Kidney (tissue), 14 donors: ENCODE measurements around the gene DENND5B. TPM values are rescaled to one million over a fixed set of nuclear protein-coding genes. Genes with fewer than 3 reads are reported as not detected.
A peak's percentile ranks its signal among the peaks of the same experiment; 100 is the strongest.

Source experiments
- DNase-seq, 5 donors: peaks; one replicate each; pipeline ENCODE4 v3.0.0-alpha.2; 2013 to 2020
- FAIRE-seq: peaks from 2 replicates; lab custom pipeline; 2012; peaks lifted over from hg19 to GRCh38; lab: Jason Lieb, UNC
- H3K27ac ChIP-seq, 2 donors: one replicate each; pipeline ENCODE4 v1.7.0; 2013; ENCODE audit warnings: low read depth in 2 of 2, low read length in 2 of 2, inconsistent platforms in 1 of 2
- H3K27me3 ChIP-seq: one replicate; pipeline ENCODE4 v1.7.1; 2013; ENCODE audit warnings: low read length, inconsistent platforms; ENCODE audit not compliant: control insufficient read depth, insufficient read depth
- H3K36me3 ChIP-seq, 3 donors: one replicate each; pipeline versions ENCODE4 v1.7.0 to v1.7.1; 2013; ENCODE audit warnings: low read length in 3 of 3, control low read depth in 1 of 3, inconsistent platforms in 1 of 3; ENCODE audit not compliant: insufficient read depth in 3 of 3, control insufficient read depth in 2 of 3
- H3K4me1 ChIP-seq, 3 donors: one replicate each; pipeline versions ENCODE4 v1.7.0 to v1.7.1; 2013; ENCODE audit warnings: low read length in 3 of 3, inconsistent platforms in 1 of 3, low read depth in 1 of 3; ENCODE audit not compliant: control insufficient read depth in 2 of 3, insufficient read depth in 2 of 3
- H3K4me3 ChIP-seq, 3 donors: one replicate each; pipeline versions ENCODE4 v1.7.0 to v1.8.1; 2013; ENCODE audit warnings: low read length in 3 of 3, control low read depth in 1 of 3, inconsistent platforms in 1 of 3
- H3K9ac ChIP-seq, 3 donors: one replicate each; pipeline versions ENCODE4 v1.7.0 to v1.7.1; 2013; ENCODE audit warnings: low read length in 3 of 3, control low read depth in 1 of 3, inconsistent platforms in 1 of 3
- H3K9me3 ChIP-seq, 3 donors: one replicate each; pipeline versions ENCODE4 v1.7.0 to v1.7.1; 2013; ENCODE audit warnings: low read length in 3 of 3, control low read depth in 1 of 3, inconsistent platforms in 1 of 3; ENCODE audit not compliant: control insufficient read depth in 2 of 3, insufficient read depth in 1 of 3
- CTCF ChIP-seq: IDR thresholded peaks from 3 replicates; pipeline ENCODE4 v1.5.1; 2012; ENCODE audit warnings: mild to moderate bottlenecking, moderate library complexity, borderline replicate concordance; ENCODE audit not compliant: insufficient read depth; ENCODE audit errors: extremely low read depth
- intact Hi-C: fragments of 100-400 bp; cut with DNase I; formaldehyde crosslinking; loops from one replicate; pipeline ENCODE4 v1.11.1; 2022
- polyA plus RNA-seq: library from polyadenylated mRNA; stranded (reverse); fragments of 350-450 nt; fragmentation: Illumina TruSeq; extraction: RNeasy Lipid Tissue Mini Kit (QIAGEN cat#74804); gene quantifications from one replicate; pipeline ENCODE4 v1.2.3, GENCODE V29; 2014; ENCODE audit warnings: low read depth, low replicate concordance; ENCODE audit not compliant: insufficient read depth
- total RNA-seq: library from RNA; stranded (reverse); fragmentation: NEBNext Ultra II Directional; extraction: Animal tissue kit (Norgen Biotek cat#: 25700); gene quantifications from one replicate; pipeline ENCODE4 v1.2.1, GENCODE V29; 2021
- donor health status: control.
- donor health status: control.
- donor health status: control.
- donor health status: control.
- donor health status: control.
- donor health status: DM: yes; HTN: yes; CAD: no.
- donor health status: Normal renal cell carcinoma (clear cell type).

DENND5B gene
- total and polyA plus RNA-seq, 2 donors from 2014 or later: 2.9 to 14.1 TPM

DNA sequence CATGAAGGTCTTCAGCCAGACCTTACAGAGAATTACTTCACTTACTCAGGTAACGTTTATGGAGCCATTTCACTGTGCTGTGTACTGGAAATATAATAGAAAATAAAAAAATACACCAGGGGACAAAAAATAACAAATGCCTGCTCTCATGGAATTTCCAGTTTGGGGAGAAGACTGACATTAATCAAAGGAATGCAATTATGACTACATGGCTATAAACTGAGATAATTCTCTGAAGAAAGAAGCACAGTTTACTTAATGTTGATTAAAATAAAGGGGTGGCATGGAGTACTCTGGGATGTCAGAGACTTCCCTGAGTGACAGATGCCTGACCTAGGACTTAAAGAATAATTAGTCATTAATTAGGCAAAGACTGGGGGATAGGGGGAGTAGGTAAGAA lies 59.0 kb downstream of the DENND5B start:
- intact Hi-C loops: no loop called here
- no peak overlapping the region for H3K4me3 ChIP-seq
- no peaks in the 10 kb centered on the region for H3K27me3 ChIP-seq
- FAIRE-seq (no peak), DNase-seq (no peak)
- no peaks in the 10 kb centered on the region for H3K36me3 ChIP-seq
- H3K4me1 ChIP-seq: peaks cover 0 to 3% (median 2%) of the 10 kb centered on the region in 3 donors
- no peak for TF ChIP-seq CTCF
- no peak overlapping the region for H3K9ac ChIP-seq
- H3K9me3 ChIP-seq: no peaks in the 10 kb centered on the region
- no peak overlapping the region for H3K27ac ChIP-seq

DNA sequence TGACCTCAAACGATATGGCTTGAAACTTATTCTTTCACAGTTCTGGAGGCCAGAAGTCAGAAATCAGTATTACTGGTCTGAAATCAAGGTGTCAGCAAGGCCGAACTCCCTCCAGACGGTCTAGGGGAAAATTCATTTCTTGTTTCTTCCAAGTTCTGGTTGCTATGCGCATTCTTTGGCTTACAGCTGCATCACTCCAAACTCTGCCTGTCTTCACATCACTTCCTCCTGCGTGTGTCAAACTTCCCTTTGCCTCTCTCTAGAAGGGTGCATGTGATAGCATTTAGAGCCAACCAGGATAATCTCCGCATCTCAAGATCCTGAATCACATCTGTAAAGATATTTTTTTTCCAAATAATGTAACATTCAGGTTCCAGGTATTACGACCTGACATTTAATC lies 62.8 kb downstream of the DENND5B start:
- Histone ChIP-seq H3K9ac (no peak overlapping the region), H3K27ac (no peak overlapping the region), H3K36me3 (no peaks in the 10 kb centered on the region), H3K4me1 (peaks cover 2 to 4% (median 2%) of the 10 kb centered on the region in 3 donors), H3K9me3 (no peaks in the 10 kb centered on the region), H3K27me3 (no peaks in the 10 kb centered on the region), H3K4me3 (no peak overlapping the region)
- intact Hi-C loops: no loop called here
- TF ChIP-seq CTCF: no peak
- FAIRE-seq (no peak), DNase-seq (no peak)

- no peaks in the 10 kb centered on the region for H3K9me3 ChIP-seq
- H3K27ac ChIP-seq: no peak overlapping the region
- no peak for FAIRE-seq
- no peak for DNase-seq
- TF ChIP-seq CTCF: no peak
- no peak overlapping the region for H3K9ac ChIP-seq
- H3K27me3 ChIP-seq: no peaks in the 10 kb centered on the region
- no peaks in the 10 kb centered on the region for H3K36me3 ChIP-seq
- no peak overlapping the region for H3K4me3 ChIP-seq
- peaks cover under 1 to 4% (median 2%) of the 10 kb centered on the region in 3 donors for H3K4me1 ChIP-seq
- intact Hi-C loops: no loop called here
Observed at GRCh38 chr12:31527083-31527482, 63.9 kb downstream of the DENND5B start.

DNA sequence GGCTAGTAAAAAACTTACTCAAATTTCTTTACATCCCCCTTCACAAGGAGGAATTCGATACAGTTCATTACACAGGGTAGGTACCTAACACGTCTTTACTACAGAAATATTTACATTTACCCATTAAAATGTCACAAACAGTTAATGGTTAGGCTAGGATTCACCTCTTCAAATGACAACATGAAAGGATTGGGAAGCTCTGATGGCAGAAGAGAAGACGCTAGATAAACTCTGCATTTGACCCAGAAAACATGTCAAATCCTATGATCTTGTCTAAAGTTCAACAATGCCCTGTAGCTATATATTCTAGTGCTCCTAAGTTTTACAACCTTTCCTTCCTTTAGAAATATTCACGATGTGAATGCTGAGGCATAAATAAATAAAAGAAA lies 64.8 kb downstream of the DENND5B start:
- no peak overlapping the region for H3K9ac ChIP-seq
- no peak for TF ChIP-seq CTCF
- no peaks in the 10 kb centered on the region for H3K9me3 ChIP-seq
- DNase-seq: peak in 2 of 5 donors; percentile 83 to 91
- no peaks in the 10 kb centered on the region for H3K27me3 ChIP-seq
- no peak overlapping the region for H3K27ac ChIP-seq
- H3K36me3 ChIP-seq: no peaks in the 10 kb centered on the region
- no peak for FAIRE-seq
- peaks cover 0 to 5% (median 4%) of the 10 kb centered on the region in 3 donors for H3K4me1 ChIP-seq
- intact Hi-C loops: no loop called here
- H3K4me3 ChIP-seq: no peak overlapping the region
